DOHH2 (cell line): Measurements from ENCODE around the gene SLC39A12.

Experiments
- H3F3A ChIP-seq: fragments of 200-600 bp; sonication (generic), shearing (Covaris generic); 2 replicates; pipeline ENCODE4 v1.6.0; 2016; ENCODE audit warnings: antibody characterized with exemption, mild to moderate bottlenecking; ENCODE audit not compliant: control insufficient read depth, insufficient read depth
- H3K27ac ChIP-seq: fragments of 200-600 bp; sonication (generic); 2 replicates; pipeline ENCODE4 v1.5.1; 2014; ENCODE audit warnings: low read depth, mild to moderate bottlenecking, low read length, moderate library complexity
- H3K27me3 ChIP-seq: fragments of 200-600 bp; sonication (generic); 2 replicates; pipeline ENCODE4 v1.6.1; 2014; ENCODE audit warnings: mild to moderate bottlenecking, low read length, mixed read lengths; ENCODE audit not compliant: control insufficient read depth
- H3K36me3 ChIP-seq: fragments of 200-600 bp; sonication (generic); 2 replicates; pipeline ENCODE4 v1.6.1; 2014; ENCODE audit warnings: mild to moderate bottlenecking, low read length, moderate library complexity, mixed read lengths; ENCODE audit not compliant: control insufficient read depth
- H3K4me1 ChIP-seq: fragments of 200-600 bp; sonication (generic); 2 replicates; pipeline ENCODE4 v1.6.1; 2014; ENCODE audit warnings: mild to moderate bottlenecking, low read length, mixed read lengths; ENCODE audit not compliant: control insufficient read depth
- H3K4me2 ChIP-seq: fragments of 200-600 bp; sonication (generic); 2 replicates; pipeline ENCODE4 v1.6.0; 2014; ENCODE audit warnings: mild to moderate bottlenecking, low read length, moderate library complexity
- H3K4me3 ChIP-seq: fragments of 200-600 bp; sonication (generic); 2 replicates; pipeline ENCODE4 v1.5.1; 2014; ENCODE audit warnings: mild to moderate bottlenecking, low read length, mixed read lengths
- H3K79me2 ChIP-seq: fragments of 200-600 bp; sonication (generic); 2 replicates; pipeline ENCODE4 v1.6.1; 2014; ENCODE audit warnings: mild to moderate bottlenecking, low read length, mixed read lengths; ENCODE audit not compliant: control insufficient read depth
- H3K9me2 ChIP-seq: fragments of 200-600 bp; sonication (generic); replicated peaks from 2 replicates; pipeline ENCODE4 v1.6.1; 2014; ENCODE audit warnings: mild to moderate bottlenecking, low read length, mixed read lengths; ENCODE audit not compliant: control insufficient read depth
- H3K9me3 ChIP-seq: fragments of 200-600 bp; sonication (generic); 2 replicates; pipeline ENCODE4 v1.6.1; 2014; ENCODE audit warnings: antibody characterized with exemption, low read length, mixed read lengths; ENCODE audit not compliant: control insufficient read depth, insufficient read depth
- H4K20me1 ChIP-seq: fragments of 200-600 bp; sonication (generic); 2 replicates; pipeline ENCODE4 v1.6.0; 2014; ENCODE audit warnings: low read depth, mild to moderate bottlenecking, antibody characterized with exemption, low read length, moderate library complexity; ENCODE audit not compliant: control insufficient read depth, insufficient read depth
- EZH2phosphoT487 ChIP-seq: fragments of 200-600 bp; sonication (generic); IDR thresholded peaks from 2 replicates; pipeline ENCODE4 v1.6.1; 2017; ENCODE audit warnings: borderline replicate concordance, mild to moderate bottlenecking, antibody characterized with exemption, low read length, moderate library complexity, mixed read lengths
- TF ChIP-seq, protein P1 (sequence below): fragments of 200-600 bp; sonication (generic); IDR thresholded peaks from one replicate; pipeline ENCODE4 v1.5.1; 2014; ENCODE audit warnings: antibody characterized with exemption, mild to moderate bottlenecking, low read depth, low read length; ENCODE audit not compliant: poor library complexity, severe bottlenecking

The SLC39A12 gene

GRCh38 chr10:17984056-17984455 is 32.3 kb downstream of the SLC39A12 start:
- peaks cover 59% of the 10 kb centered on the region for H3K4me1 ChIP-seq
- H3K9me3 ChIP-seq: peaks cover 8% of the 10 kb centered on the region; the same call in 1 of the 2 replicates
- H3K4me3 ChIP-seq: no peak overlapping the region; the same call in 1 of the 2 replicates
- peak overlapping the region; percentile 24 for H3K4me2 ChIP-seq
- peaks cover 22% of the 10 kb centered on the region for H3K36me3 ChIP-seq
- H4K20me1 ChIP-seq: no peaks in the 10 kb centered on the region
- H3K27ac ChIP-seq: peak overlapping the region; percentile 20; the same call in 1 of the 2 replicates
- H3K27me3 ChIP-seq: no peaks in the 10 kb centered on the region
- TF ChIP-seq, protein P1, sequence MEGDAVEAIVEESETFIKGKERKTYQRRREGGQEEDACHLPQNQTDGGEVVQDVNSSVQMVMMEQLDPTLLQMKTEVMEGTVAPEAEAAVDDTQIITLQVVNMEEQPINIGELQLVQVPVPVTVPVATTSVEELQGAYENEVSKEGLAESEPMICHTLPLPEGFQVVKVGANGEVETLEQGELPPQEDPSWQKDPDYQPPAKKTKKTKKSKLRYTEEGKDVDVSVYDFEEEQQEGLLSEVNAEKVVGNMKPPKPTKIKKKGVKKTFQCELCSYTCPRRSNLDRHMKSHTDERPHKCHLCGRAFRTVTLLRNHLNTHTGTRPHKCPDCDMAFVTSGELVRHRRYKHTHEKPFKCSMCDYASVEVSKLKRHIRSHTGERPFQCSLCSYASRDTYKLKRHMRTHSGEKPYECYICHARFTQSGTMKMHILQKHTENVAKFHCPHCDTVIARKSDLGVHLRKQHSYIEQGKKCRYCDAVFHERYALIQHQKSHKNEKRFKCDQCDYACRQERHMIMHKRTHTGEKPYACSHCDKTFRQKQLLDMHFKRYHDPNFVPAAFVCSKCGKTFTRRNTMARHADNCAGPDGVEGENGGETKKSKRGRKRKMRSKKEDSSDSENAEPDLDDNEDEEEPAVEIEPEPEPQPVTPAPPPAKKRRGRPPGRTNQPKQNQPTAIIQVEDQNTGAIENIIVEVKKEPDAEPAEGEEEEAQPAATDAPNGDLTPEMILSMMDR: no peak
- no peak for TF ChIP-seq EZH2phosphoT487
- H3K79me2 ChIP-seq: no peaks in the 10 kb centered on the region
- no peaks in the 10 kb centered on the region for H3K9me2 ChIP-seq
- peaks cover 10% of the 10 kb centered on the region for H3F3A ChIP-seq

- H3K27me3 ChIP-seq: no peaks in the 10 kb centered on the region
- H3K4me1 ChIP-seq: peaks cover 64% of the 10 kb centered on the region
- H3K79me2 ChIP-seq: no peaks in the 10 kb centered on the region
- H3K4me3 ChIP-seq: no peak overlapping the region; the same call in 1 of the 2 replicates
- H3K9me2 ChIP-seq: no peaks in the 10 kb centered on the region
- H3K4me2 ChIP-seq: peak overlapping the region; percentile 24
- peaks cover 10% of the 10 kb centered on the region for H3F3A ChIP-seq
- H3K27ac ChIP-seq: peak overlapping the region; percentile 20; the same call in 1 of the 2 replicates
- no peak for TF ChIP-seq EZH2phosphoT487
- TF ChIP-seq, protein P1: no peak
- peaks cover 8% of the 10 kb centered on the region; the same call in 1 of the 2 replicates for H3K9me3 ChIP-seq
- H3K36me3 ChIP-seq: peaks cover 24% of the 10 kb centered on the region
- H4K20me1 ChIP-seq: no peaks in the 10 kb centered on the region
Measured at GRCh38 chr10:17984563-17984962, 32.8 kb downstream of the SLC39A12 start.

- Histone ChIP-seq H3K9me3 (peaks cover 8% of the 10 kb centered on the region; the same call in 1 of the 2 replicates), H3K27me3 (no peaks in the 10 kb centered on the region), H3K4me2 (peak overlapping the region; percentile 49), H3K9me2 (no peaks in the 10 kb centered on the region), H3K36me3 (peaks cover 38% of the 10 kb centered on the region), H3K4me1 (peaks cover 97% of the 10 kb centered on the region), H3K27ac (peak overlapping the region; percentile 97), H3F3A (peaks cover 13% of the 10 kb centered on the region), H3K79me2 (no peaks in the 10 kb centered on the region), H3K4me3 (peak overlapping the region; percentile 27), H4K20me1 (no peaks in the 10 kb centered on the region)
- TF ChIP-seq, protein P1: no peak
- TF ChIP-seq EZH2phosphoT487: no peak
Measured at GRCh38 chr10:17989908-17990767, 38.4 kb downstream of the SLC39A12 start.
